Activated naive CD4-positive, alpha-beta T cell treated with anti-CD3 and anti-CD28 coated beads, Interleukin-2, amount 50 U/mL, for 72 hours (primary cell): Measurements from ENCODE around the gene WASF1. TPM values are rescaled to one million over a fixed set of nuclear protein-coding genes. Genes with fewer than 3 reads are reported as not detected.
"Not testable (repeated sequence)": the region's sequence is repeated elsewhere in the genome, so short reads cannot be mapped to it uniquely, and the experiment has no call there.

Experiments
- ATAC-seq, 2 donors: fragments of 150-1000 bp; cut with Tn5 transposase; 2 replicates each; pipeline ENCODE4 v1.10.0; 2021; ENCODE audit warnings: mild to moderate bottlenecking in 2 of 2, moderate library complexity in 2 of 2
- DNase-seq, 2 donors: peaks; one replicate each; pipeline ENCODE4 v3.0.0; 2021 to 2022; ENCODE audit warnings: low spot score in 2 of 2
- H3K27ac Mint-ChIP-seq, 2 donors: one replicate each; pipeline ENCODE4 v1.8.0; 2022; ENCODE audit warnings: mild to moderate bottlenecking in 2 of 2, mixed read lengths in 2 of 2
- H3K36me3 Mint-ChIP-seq, 2 donors: one replicate each; pipeline ENCODE4 v1.8.0; 2022; ENCODE audit warnings: mixed read lengths in 2 of 2
- H3K9me3 Mint-ChIP-seq, 2 donors: one replicate each; pipeline ENCODE4 v1.8.0; 2022; ENCODE audit warnings: mixed read lengths in 2 of 2
- total RNA-seq, 2 donors: library from RNA; stranded (reverse); gene quantifications; one replicate each; pipeline ENCODE4 v1.2.3, GENCODE V29; 2022

WASF1 gene
- total RNA-seq, 2 donors from 2014 or later = 3.9 to 4.3 TPM

DNA sequence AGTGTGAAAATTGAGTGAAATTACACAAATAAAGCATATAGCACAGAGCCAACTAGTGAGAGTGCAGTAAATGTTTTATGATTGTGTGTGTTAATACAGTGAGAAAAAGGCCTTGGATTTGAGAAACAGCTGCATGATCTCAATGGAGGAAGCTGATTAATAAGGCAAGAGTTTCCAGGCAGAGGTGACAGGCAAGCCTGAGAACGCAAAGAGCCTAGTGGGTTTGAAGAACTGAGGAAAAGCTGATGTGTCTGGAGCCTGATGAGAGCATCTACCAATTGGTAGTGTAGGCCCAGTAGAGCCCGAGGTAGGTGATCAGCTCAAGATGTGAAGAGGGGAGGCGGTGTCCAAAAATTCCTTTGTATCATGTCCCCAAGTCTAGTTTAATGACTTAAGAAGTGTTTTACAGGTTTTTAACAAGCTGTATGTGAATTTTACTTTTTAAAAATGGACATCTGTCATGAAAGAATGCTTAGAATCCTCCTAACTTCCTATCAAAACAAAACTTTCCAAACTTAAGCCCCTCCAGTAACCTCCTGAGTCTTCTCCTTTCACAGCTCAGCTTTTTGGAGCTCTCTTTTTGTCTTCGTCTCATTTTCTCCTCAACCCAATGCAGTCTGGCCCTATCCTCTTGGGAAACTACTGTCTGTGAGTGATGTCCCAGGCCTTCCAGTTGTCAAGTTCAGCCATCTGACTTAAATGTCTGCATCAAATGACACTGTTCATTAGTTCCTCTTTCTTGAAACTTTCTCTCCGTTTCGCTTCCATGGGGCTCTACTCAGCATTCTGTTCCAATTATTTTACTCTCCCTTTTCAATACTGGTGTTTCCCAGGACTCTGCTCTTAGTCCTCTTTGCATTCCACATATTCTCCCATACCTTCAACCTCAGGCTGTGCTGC, 1.9 kb upstream of the WASF1 start:
- H3K27ac Mint-ChIP-seq = no peak overlapping the region
- DNase-seq (no peak), ATAC-seq (no peak)
- no peaks in the 10 kb centered on the region for H3K9me3 Mint-ChIP-seq
- H3K36me3 Mint-ChIP-seq = no peaks in the 10 kb centered on the region

GRCh38 chr6:110180228-110181008, 948 bp upstream of the WASF1 start, which contains the start of gene CDC40:
CDC40 (plus strand) TSS chr6:110180427; CDS start chr6:110180445, 18 bp downstream.
- H3K27ac Mint-ChIP-seq = no peak within 1 kb of the TSS
- H3K36me3 Mint-ChIP-seq = no peaks in the 10 kb centered on the region
- ATAC-seq = peak; percentile 45 to 61
- H3K9me3 Mint-ChIP-seq = no peaks in the 10 kb centered on the region
- DNase-seq = peak; percentile 46 to 71

DNA sequence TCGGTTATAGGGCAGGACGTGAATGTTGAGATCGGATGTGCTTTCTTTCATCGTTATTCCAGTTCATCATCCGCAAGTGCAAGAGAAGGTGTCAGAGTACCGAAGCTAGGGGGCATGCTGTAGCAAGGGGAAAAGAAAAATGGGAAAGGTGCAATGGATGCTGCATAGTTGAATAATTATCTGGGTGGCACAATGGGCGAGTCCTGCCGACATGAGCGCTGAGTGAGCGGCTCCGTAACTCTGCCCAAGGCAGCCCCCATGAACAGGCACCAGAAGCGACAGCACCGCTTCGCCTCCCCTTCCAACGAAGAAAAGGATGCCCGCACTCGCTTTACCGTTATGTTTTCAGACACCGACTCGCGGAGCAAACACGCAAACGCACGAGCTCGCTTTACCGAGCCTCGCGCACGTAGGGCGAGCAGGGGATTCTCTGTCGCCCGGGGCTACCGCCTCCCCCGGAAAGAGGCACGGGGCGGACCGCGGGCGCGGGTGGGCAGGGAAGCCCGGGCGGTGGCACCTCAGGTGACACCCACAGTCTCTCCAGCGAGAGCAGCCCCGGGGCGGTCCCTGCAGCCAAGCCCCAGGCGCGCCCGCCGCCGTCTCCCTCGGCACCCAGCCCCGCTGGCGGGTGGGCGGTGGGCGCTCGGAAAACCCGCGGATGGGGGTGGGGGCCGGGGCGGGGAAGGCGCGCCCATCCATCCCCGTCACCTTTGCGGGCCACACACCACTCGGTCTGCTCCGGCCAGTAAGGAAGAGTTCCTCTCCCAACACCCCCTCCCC, 654 bp downstream of the WASF1 start:
- peak; percentile 39 to 41 for ATAC-seq
- H3K36me3 Mint-ChIP-seq = no peaks in the 10 kb centered on the region
- H3K27ac Mint-ChIP-seq = peak overlapping the region in 1 of 2 donors; percentile 57
- H3K9me3 Mint-ChIP-seq = no peaks in the 10 kb centered on the region
- peak; percentile 44 to 61 for DNase-seq

- Mint-ChIP-seq H3K36me3 (no peaks in the 10 kb centered on the region), H3K9me3 (no peaks in the 10 kb centered on the region), H3K27ac (no peak overlapping the region)
- DNase-seq (no peak), ATAC-seq (no peak)
These were observed 5.9 kb downstream of the WASF1 start for GRCh38 chr6:110173506-110174132.

GRCh38 chr6:110170081-110170480, 9.4 kb downstream of the WASF1 start:
- DNase-seq (no peak), ATAC-seq (no peak)
- H3K36me3 Mint-ChIP-seq = no peaks in the 10 kb centered on the region
- H3K9me3 Mint-ChIP-seq = no peaks in the 10 kb centered on the region
- H3K27ac Mint-ChIP-seq = no peak overlapping the region

DNA sequence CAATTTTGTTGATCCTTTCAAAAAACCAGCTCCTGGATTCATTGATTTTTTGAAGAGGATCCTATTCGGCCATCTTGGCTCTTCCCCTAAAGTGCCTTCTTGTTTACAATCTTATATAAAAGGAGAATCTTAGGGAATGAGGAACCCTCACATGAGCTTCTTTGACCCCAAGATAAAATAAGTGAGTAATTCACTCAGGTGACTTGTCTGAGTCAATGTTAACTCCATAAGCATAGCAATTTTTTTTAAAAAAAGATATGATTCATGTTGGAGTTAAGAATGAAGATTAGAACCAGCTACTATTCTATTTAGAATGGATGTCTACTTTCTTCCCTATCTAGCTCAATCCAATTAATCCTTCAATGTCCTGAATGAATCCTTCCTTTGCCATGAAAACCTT, 21.0 kb downstream of the WASF1 start:
- DNase-seq (no peak), ATAC-seq (no peak)
- Mint-ChIP-seq H3K36me3 (no peaks in the 10 kb centered on the region), H3K9me3 (peaks cover 0 to 8% of the 10 kb centered on the region in 2 donors), H3K27ac (no peak overlapping the region)

DNA sequence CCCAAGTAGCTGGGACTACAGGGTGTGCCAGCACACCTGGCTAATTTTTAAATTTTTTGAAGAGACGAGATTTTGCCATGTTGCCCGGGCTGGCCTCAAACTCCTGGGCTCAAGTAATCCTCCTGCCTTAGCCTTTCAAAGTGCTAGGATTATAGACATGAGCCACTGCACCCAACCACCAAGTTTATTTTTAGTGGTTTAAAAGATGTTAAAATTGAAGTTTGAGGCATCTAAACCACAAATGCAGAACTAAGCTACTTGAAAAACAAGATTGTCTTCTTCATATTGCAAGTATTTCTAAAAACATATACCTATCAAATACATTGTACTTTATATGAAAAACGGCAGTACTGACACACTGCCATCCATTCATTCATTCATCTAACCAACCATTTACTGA, 31.6 kb downstream of the WASF1 start:
- Mint-ChIP-seq H3K36me3 (no peaks in the 10 kb centered on the region), H3K9me3 (no peaks in the 10 kb centered on the region), H3K27ac (no peak overlapping the region)
- DNase-seq (no peak), ATAC-seq (no peak)

DNA sequence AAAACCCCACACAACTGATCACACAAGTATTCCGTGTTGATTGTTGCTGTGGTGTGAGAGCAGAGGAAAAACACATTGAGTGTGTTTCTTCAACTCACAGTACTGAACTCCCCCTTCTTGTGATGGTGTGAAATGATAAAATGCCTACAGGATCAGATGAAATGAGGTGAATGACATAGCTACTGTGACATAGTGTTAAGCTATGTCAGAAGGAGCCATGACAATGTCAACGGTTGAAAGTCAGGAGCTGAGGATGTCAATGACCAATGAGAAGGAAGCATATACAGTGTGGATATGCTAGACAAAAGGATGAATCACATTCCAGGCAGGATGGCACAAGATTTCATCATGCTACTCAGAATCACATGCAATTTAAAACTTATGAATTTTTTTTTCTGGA, 38.8 kb downstream of the WASF1 start:
- peak in 1 of 2 donors; percentile 64 for ATAC-seq
- peaks cover 0 to 13% of the 10 kb centered on the region in 2 donors for H3K36me3 Mint-ChIP-seq
- DNase-seq = no peak
- H3K9me3 Mint-ChIP-seq = peaks cover 0 to 9% of the 10 kb centered on the region in 2 donors
- H3K27ac Mint-ChIP-seq = no peak overlapping the region

GRCh38 chr6:110139052-110139451, 40.4 kb downstream of the WASF1 start:
- ATAC-seq (no peak), DNase-seq (no peak)
- Mint-ChIP-seq H3K27ac (no peak overlapping the region), H3K9me3 (peaks cover 0 to 9% of the 10 kb centered on the region in 2 donors), H3K36me3 (peaks cover 0 to 13% of the 10 kb centered on the region in 2 donors)

GRCh38 chr6:110137924-110138887, 41.3 kb downstream of the WASF1 start:
- Mint-ChIP-seq H3K9me3 (peaks cover 6 to 9% of the 10 kb centered on the region in 2 donors), H3K36me3 (peaks cover 0 to 13% of the 10 kb centered on the region in 2 donors), H3K27ac (no peak overlapping the region)
- DNase-seq (no peak), ATAC-seq (no peak)

DNA sequence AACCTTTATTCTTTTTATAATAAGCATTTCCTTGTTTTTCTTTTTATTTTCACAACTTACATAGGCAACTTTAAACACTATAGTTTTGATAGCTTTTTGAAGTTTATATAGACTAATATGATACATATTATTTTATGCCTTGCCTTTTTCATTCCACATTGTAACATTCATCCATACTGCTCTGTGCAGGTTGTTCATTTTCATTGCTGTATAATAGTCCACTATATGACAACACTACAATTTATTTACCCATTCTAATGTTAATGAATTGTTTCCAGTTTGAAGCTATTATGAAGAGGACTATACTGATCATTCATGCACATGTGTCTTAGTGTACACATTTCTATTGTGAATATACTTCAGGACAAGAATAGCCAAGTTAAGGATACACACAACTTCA, 49.1 kb downstream of the WASF1 start:
- ATAC-seq (no peak), DNase-seq (no peak)
- H3K27ac Mint-ChIP-seq = no peak overlapping the region
- H3K36me3 Mint-ChIP-seq = no peaks in the 10 kb centered on the region
- peaks cover 0 to 6% of the 10 kb centered on the region in 2 donors for H3K9me3 Mint-ChIP-seq

DNA sequence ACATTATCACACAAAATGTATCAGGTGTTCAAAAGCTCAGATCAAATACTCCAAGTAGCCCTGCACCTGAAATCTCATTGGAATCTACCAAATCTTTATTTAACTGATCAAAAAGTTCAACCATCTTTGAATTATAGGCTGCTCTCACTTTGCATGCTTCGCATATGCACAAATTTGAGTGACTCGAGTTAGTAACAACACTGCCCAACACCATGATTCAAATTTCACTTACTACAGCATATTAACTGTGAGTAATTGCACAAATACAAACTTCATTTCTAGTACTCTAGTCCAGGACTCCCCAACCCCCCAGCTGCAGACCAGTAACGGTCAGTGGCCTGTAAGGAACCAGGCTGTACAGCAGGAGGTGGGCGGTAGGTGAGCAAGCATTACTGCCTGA, 51.1 kb downstream of the WASF1 start:
- Mint-ChIP-seq H3K36me3 (no peaks in the 10 kb centered on the region), H3K9me3 (peaks cover 0 to 2% of the 10 kb centered on the region in 2 donors), H3K27ac (no peak overlapping the region)
- DNase-seq = no peak
- ATAC-seq = no peak

- ATAC-seq (no peak), DNase-seq (no peak)
- H3K27ac Mint-ChIP-seq = no peak overlapping the region
- H3K9me3 Mint-ChIP-seq = no peaks in the 10 kb centered on the region
- H3K36me3 Mint-ChIP-seq = no peaks in the 10 kb centered on the region
These were observed 54.1 kb downstream of the WASF1 start for GRCh38 chr6:110125361-110125760.

DNA sequence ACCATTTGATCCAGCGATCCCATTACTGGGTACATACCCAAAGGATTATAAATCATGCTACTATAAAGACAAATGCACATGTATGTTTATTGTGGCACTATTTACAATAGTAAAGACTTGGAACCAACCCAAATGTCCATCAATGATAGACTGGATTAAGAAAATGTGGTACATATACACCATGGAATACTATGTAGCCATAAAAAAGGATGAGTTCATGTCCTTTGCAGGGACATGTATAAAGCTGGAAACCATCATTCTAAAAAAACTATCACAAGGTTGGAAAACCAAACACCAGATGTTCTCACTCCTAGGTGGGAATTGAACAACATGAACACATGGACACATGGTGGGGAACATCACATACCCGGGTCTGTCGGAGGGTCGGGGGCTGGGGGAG, 57.8 kb downstream of the WASF1 start:
- peaks cover 0 to 13% of the 10 kb centered on the region in 2 donors for H3K36me3 Mint-ChIP-seq
- not testable (repeated sequence) for H3K27ac Mint-ChIP-seq, ATAC-seq, H3K9me3 Mint-ChIP-seq, DNase-seq

DNA sequence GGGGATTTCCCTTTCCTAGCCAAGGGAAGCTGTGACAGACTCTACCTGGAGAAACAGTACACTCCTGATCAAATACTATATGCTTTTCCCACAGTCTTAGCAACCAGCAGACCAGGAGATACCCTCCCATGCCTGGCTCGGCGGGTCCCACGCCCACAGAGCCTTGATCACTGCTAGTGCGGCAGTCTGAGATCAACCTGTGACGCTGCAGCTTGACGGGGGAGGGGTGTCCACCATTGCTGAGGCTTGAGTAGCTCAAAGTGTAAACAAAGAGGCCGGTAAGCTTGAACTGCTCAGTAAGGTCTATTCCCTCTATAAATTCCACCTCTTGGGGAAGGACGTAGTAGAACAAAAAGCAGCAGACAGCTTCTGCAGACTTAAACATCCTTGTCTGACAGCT, 63.2 kb downstream of the WASF1 start:
- ATAC-seq = no peak
- no peak for DNase-seq
- H3K27ac Mint-ChIP-seq = no peak overlapping the region
- H3K36me3 Mint-ChIP-seq = peaks cover 0 to 19% of the 10 kb centered on the region in 2 donors
- peaks cover 0 to 5% of the 10 kb centered on the region in 2 donors for H3K9me3 Mint-ChIP-seq
